Hypothalamus (tissue), 51 donors: Measurements from ENCODE around the gene ANKHD1.
"Not testable (repeated sequence)": the region's sequence is repeated elsewhere in the genome, so short reads cannot be mapped to it uniquely, and the experiment has no call there.

Source experiments
- DNase-seq, 51 donors: peaks; one replicate each; lab custom pipeline; 2025; lab: John Stamatoyannopoulos, UW

The ANKHD1 gene

DNA sequence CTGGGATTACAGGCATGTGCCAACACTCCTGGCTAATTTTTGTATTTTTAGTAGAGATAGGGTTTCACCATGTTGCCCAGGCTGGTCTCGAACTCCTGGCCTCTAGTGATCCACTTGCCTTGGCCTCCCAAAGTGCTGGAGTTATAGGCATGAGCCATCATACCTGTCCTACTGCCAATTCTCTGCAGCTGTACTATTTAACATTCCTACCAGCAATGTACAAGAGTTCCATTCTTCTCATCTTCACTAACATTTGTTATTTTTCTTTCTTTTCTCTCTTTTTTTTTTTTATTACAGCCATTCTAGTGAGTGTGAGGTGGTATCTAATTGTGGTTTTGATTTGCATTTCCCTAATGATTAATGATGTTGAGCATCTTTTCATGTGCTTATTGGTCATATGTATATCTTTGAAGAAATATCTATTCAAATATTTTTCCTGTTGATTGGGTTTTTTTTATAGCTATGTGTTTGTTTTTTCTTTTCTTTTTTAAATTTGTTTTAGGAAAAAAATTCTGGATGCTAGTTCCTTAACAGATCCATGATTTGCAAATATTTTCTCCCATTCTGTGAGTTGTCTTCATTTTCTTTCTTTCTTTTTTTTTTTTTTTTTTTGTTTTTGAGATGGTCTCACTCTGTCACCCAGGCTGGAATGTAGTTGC lies 17.4 kb downstream of the ANKHD1 start:
- no peak for DNase-seq

DNA sequence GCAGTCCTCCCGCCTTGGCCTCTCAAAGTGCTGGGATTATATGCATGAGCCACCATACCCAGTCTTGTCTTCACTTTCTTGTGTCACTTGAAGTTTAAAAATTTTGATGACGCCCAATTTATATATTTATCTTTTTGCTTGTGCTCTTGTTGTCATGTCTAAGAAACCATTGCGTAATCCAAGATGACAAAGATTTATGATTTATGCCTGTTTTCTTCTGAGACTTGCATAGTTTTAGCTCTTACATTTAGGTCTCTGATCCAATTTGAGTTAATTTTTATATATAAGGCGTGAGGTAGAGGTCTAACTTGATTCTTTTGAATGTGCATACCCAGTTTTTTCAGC lies 18.6 kb downstream of the ANKHD1 start:
- no peak for DNase-seq

DNA sequence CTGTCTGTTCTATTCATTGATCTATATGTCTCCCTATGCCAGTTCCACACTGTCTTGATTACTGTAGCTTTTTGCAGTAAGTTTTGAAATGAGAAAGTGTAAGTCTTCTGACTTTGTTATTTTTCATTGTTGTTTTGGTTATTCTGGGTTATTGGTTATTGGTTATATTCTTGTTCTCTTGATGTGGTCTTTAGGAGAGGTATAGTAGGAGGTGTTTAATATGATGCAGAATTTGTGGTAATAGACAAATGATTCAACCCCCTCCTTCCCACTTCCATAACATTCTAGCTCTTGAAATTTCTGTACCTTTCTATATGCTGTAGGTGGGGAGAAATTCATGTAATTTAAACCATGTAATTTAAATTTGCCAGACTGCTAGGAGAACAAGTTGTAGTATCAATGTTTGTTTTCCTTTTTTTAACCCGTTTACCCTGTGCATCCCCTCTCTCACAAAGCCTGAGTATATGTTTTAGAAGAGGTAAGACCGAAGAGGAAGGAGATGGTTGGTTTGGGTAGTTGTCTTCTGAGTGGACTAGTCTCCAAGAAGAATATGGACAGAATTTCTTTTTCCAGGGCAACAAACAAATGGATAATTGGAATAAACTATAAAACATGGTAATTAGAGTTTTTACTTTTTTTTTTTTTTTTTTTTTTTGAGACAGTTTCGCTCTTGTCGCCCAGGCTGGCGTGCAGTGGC lies 19.2 kb downstream of the ANKHD1 start:
- no peak for DNase-seq

GRCh38 chr5:140421375-140421774 lies 19.7 kb downstream of the ANKHD1 start:
- not testable (repeated sequence) for DNase-seq

- no peak for DNase-seq
Observed at GRCh38 chr5:140423609-140424008, 22.0 kb downstream of the ANKHD1 start.

DNA sequence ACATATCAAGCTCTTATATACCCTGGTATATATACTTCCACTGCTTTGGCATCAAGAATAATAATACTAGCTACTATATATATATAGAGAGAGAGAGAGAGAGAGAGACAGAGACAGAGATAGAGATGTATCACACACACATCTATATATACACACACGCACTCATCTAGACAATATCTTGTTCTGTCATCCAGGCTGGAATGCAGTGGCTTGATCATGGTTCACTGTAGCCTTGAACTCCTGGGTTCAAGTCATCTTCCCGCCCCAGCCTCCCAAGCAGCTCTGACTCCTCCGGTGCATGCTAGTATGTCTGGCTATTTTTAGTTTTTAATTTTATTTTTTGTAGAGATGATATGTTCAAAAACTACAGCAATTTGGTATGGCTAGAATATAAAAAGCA lies 22.5 kb downstream of the ANKHD1 start:
- DNase-seq = no peak

DNA sequence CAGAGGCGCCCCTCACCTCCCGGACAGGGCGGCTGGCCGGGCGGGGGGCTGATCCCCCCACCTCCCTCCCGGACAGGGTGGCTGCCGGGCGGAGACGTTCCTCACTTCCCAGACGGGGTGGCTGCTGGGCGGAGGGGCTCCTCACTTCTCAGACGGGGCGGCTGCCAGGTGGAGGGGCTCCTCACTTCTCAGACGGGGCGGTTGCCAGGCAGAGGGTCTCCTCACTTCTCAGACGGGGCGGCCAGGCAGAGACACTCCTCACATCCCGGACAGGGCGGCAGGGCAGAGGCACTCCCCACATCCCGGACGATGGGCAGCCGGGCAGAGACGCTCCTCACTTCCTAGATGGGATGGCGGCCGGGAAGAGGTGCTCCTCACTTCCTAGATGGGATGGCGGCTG lies 26.1 kb downstream of the ANKHD1 start:
- DNase-seq = not testable (repeated sequence)

GRCh38 chr5:140429724-140430123 lies 28.1 kb downstream of the ANKHD1 start:
- no peak for DNase-seq

DNA sequence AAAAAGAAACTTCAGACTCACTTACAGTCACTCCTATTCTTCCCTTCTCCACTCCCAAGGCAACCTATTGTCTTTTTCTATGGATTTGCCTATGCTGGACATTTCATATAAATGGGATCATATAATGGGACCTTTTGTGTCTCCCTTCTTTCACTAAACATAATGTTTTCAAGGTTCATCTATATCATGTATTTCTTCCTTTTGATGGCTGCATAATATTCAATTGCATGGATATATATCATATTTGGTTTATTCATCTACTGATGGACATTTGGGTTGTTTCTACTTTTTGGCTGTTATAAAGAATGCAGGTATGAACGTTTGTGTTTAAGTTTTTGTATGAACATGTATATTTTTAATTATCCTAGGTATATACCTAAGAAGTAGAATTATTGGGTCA lies 30.6 kb downstream of the ANKHD1 start:
- no peak for DNase-seq

DNA sequence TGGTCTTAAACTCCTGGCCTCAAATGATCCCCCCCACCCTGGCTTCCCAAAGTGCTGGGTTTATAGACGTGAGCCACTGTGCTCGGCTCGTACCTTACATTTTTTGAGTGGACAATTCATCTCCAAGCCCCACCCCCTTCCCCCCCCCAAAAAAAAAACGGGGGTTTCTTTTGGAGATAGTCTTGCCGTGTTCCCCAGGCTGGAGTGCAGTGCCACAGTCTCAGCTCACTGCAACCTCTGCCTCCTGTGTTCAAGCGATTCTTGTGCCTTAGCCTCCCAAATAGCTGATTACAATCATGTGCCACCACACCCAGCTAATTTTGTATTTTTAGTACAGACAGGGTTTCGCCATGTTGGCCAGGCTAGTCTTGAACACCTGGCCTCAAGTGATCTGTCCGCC lies 31.3 kb downstream of the ANKHD1 start:
- DNase-seq = no peak

GRCh38 chr5:140457368-140457767 lies 55.7 kb downstream of the ANKHD1 start:
- not testable (repeated sequence) for DNase-seq

- no peak for DNase-seq
Observed at GRCh38 chr5:140466981-140467742, 65.5 kb downstream of the ANKHD1 start.

DNA sequence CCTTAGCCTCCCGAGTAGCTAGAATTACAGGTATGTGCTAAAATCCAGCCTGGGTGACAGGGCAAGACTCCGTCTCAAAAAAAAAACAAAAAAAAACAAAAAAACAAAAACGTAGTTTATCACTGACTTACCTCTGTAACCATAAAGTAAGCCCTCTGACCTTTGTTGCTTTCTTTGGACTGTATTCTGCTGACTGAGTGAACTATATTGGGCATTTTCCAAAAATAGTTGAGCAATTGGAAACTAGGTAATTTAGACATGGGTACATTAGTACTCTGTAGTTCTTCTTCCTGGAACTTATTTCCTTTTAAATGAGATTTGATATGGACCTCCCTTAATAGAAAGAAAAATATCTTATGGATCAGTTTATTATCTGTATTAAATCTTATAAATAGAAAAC lies 66.6 kb downstream of the ANKHD1 start:
- no peak for DNase-seq

GRCh38 chr5:140469259-140469658 lies 67.6 kb downstream of the ANKHD1 start:
- no peak for DNase-seq

- no peak for DNase-seq
Observed at GRCh38 chr5:140480310-140481014, 78.8 kb downstream of the ANKHD1 start.

DNA sequence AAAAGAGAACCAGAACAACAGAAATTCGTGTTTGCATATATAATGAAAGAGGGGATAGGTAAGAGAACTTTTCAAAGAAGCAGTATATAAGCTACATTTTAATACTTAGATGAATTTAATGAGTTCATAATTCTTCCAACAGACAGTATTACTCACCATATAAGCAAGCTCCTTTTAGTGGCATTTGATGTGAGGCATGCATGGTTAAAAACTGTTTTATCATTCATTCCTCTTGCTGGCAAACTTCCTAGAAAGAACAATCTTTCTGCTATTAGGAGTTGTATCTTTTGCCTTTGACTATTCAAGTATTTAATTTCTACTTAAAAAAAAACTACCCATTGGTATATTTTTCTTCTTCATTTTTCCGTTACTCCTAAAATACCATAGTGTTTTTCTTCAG lies 80.1 kb downstream of the ANKHD1 start:
- DNase-seq = no peak

DNA sequence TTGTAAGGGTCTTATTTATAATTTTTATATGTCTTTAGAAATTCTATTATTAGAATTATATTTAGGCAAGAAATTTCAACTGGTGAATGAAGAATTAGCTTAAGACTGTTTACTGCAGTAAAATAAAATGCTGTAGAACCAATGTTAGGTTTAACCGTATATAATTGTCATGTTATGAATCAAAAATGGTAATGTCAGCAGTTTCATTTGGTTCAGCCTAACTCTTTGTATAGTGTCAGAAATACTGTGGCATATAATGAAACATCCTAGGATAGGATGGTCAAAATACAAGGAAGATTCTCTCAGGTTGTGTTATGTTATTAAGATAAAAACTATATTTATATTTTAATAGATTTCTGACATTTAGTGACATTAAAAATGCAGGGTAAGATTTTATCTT lies 81.4 kb downstream of the ANKHD1 start:
- no peak for DNase-seq

DNA sequence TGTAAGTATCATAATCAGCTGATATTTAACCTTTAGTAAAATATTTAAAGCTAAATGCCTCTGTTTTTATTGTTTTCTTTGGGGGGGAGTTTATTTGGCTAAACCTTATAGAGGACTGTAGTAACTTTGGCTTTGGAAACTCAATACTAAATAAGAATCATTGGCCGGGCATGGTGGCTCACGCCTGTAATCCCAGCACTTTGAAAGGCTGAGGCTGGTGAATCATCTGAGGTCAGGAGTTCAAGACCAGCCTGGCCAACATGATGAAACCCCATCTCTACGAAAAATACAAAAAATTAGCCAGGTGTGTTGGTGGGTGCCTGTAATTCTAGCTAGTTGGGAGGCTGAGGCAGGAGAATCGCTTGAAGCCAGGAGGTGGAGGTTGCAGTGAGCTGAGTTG lies 86.5 kb downstream of the ANKHD1 start:
- DNase-seq = not testable (repeated sequence)

- DNase-seq = no peak
Observed at GRCh38 chr5:140488914-140489313, 87.3 kb downstream of the ANKHD1 start.

- DNase-seq = no peak
Observed at GRCh38 chr5:140497897-140498296, 96.3 kb downstream of the ANKHD1 start.

- DNase-seq = no peak
Observed at GRCh38 chr5:140498591-140498990, 97.0 kb downstream of the ANKHD1 start.
